ENCODE results near the gene NAPEPLD. TPM values are rescaled to one million over a fixed set of nuclear protein-coding genes. Genes with fewer than 3 reads are reported as not detected.
"Not testable (repeated sequence)": the region's sequence is repeated elsewhere in the genome, so short reads cannot be mapped to it uniquely, and the experiment has no call there.

The NAPEPLD gene
- total RNA-seq, 1 donor from 2014 or later = 13.3 TPM

DNA sequence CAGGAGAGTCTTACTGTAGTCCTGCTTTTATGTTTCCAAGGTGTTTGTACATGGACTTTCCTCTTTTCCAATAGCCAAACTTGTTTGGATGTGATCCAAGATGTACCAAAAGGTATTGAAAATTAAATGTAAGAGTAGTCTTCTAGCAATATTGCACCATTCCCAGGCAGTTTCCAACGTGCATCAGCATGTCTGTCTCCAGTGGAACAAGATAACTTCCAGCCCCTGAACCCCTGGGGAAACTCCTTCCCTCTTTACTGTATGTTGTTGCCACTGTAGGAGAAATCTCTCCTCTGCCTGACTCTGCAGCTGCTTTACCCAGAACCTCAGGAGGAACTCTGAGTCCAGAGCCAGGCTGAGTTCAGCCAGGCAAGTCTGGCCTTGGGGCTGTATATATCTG lies 55.5 kb downstream of the NAPEPLD start:
- Histone ChIP-seq H3K36me3 (peaks cover 57% of the 10 kb centered on the region), H3K27ac (no peak overlapping the region), H3K4me1 (no peaks in the 10 kb centered on the region), H3K9me3 (no peaks in the 10 kb centered on the region), H3K27me3 (no peaks in the 10 kb centered on the region), H3K4me3 (no peak overlapping the region)
- ATAC-seq = no peak
- DNase-seq = no peak
- intact Hi-C loops (cut with DNase I) = no loop called here
- no peak for TF ChIP-seq CTCF (IDR thresholded peaks at IDR 0.05)

DNA sequence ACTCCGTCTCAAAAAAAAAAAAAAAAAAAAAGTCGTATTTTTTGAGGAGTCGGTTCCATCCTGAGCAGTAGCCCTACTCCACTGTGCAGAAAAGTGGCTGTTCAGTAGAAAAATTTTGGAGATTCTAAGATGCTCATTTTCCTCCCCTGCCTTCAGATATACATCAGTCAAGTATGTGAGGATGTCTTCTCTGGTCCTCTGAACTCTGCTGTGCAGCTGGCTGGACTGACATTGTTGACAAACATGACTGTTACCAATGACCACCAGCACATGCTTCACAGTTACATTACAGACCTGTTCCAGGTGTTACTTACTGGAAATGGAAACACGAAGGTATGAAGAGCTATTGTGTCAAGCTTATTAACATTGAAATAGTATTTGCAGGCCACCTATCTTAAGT lies 56.6 kb downstream of the NAPEPLD start:
- H3K27me3 ChIP-seq; DNase-seq; intact Hi-C loops (cut with DNase I); H3K4me3 ChIP-seq; H3K4me1 ChIP-seq; H3K27ac ChIP-seq; H3K9me3 ChIP-seq; ATAC-seq: not testable (repeated sequence)
- H3K36me3 ChIP-seq = peaks cover 58% of the 10 kb centered on the region

- intact Hi-C loops (cut with DNase I) = no loop called here
- Histone ChIP-seq H3K4me3 (no peak overlapping the region), H3K27me3 (no peaks in the 10 kb centered on the region), H3K27ac (no peak overlapping the region), H3K36me3 (peaks cover 46% of the 10 kb centered on the region), H3K9me3 (no peaks in the 10 kb centered on the region), H3K4me1 (no peaks in the 10 kb centered on the region)
- no peak for DNase-seq
- no peak for TF ChIP-seq CTCF (IDR thresholded peaks at IDR 0.05)
- ATAC-seq = no peak
These were observed 65.7 kb downstream of the NAPEPLD start for GRCh38 chr7:103083210-103083609.

DNA sequence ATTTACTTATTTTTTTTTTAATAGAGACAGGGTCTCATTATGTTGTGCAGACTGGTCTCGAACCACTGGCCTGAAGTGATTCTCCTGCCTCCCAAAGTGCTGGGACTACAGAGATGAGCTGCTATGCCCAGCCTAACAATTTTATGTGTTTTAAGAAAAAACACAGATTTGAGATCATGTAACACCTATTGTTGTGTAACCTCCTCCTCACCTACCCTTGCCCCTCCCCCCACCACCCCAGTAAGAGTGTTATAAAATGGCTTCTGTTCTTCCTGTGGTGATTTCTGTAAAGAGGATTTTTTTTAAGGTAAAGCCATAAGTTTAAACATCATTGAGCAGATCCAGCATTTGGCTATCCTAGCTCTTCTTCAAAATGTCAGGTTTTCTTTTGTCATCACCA lies 66.4 kb downstream of the NAPEPLD start:
- ATAC-seq = no peak
- Histone ChIP-seq H3K36me3 (peaks cover 39% of the 10 kb centered on the region), H3K27ac (no peak overlapping the region), H3K4me3 (no peak overlapping the region), H3K9me3 (no peaks in the 10 kb centered on the region), H3K4me1 (peaks cover 2% of the 10 kb centered on the region), H3K27me3 (no peaks in the 10 kb centered on the region)
- DNase-seq = no peak
- intact Hi-C loops (cut with DNase I) = no loop called here
- TF ChIP-seq CTCF (IDR thresholded peaks at IDR 0.05) = no peak

GRCh38 chr7:103080923-103081322 lies 68.0 kb downstream of the NAPEPLD start:
- H3K36me3 ChIP-seq = peaks cover 27% of the 10 kb centered on the region
- DNase-seq (no peak), ATAC-seq (no peak)
- H3K4me1 ChIP-seq = peaks cover 17% of the 10 kb centered on the region
- no peak overlapping the region for H3K4me3 ChIP-seq
- H3K9me3 ChIP-seq = no peaks in the 10 kb centered on the region
- no peak for TF ChIP-seq CTCF (IDR thresholded peaks at IDR 0.05)
- H3K27me3 ChIP-seq = no peaks in the 10 kb centered on the region
- H3K27ac ChIP-seq = no peak overlapping the region
- intact Hi-C loops (cut with DNase I) = no loop called here

DNA sequence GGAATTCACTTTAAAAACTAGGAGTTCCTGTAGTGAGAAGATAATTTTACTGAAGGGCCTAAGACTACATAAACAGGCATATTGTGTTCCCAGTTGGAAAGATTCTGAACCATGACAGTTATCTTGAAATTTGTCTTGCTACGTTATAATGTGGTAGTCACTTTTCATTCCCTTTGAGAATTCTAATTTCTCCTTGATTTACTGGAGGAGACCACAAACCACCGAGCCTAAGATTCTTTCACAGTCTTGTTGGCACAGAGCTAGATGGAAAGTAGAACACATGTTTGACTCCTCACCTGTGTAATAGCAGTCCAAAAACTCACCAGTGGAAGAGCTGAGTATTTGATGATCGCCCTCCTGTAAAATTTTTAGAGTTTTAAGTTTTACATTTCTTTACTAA lies 69.1 kb downstream of the NAPEPLD start:
- H3K27ac ChIP-seq = no peak overlapping the region
- no peaks in the 10 kb centered on the region for H3K9me3 ChIP-seq
- DNase-seq (no peak), ATAC-seq (no peak)
- no peak overlapping the region for H3K4me3 ChIP-seq
- peaks cover 17% of the 10 kb centered on the region for H3K4me1 ChIP-seq
- no peak for TF ChIP-seq CTCF (IDR thresholded peaks at IDR 0.05)
- peaks cover 17% of the 10 kb centered on the region for H3K36me3 ChIP-seq
- H3K27me3 ChIP-seq = no peaks in the 10 kb centered on the region
- intact Hi-C loops (cut with DNase I) = no loop called here

DNA sequence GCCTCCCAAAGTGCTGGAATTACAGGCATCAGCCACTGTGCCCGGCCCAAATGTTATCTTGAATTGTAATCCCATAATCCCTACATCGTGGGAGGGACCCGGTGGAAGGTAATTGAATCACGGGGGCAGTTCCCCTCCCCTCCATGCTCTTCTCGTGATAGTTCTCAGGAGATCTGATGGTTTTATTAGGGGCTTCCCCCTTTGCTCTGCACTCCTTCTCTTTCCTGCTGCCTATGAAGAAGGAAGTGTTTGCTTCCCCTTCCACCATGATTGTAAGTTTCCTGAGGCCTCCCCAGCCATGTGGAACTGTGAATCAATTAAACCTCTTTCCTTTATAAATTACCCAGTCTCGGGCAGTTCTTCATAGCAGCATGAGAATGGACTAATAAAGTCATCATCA lies 70.7 kb downstream of the NAPEPLD start:
- H3K27ac ChIP-seq; H3K4me3 ChIP-seq; ATAC-seq; H3K36me3 ChIP-seq; intact Hi-C loops (cut with DNase I); H3K27me3 ChIP-seq; DNase-seq; H3K9me3 ChIP-seq: not testable (repeated sequence)
- peaks cover 23% of the 10 kb centered on the region for H3K4me1 ChIP-seq
